ENCODE results near the gene HLA-E. TPM values are rescaled to one million over a fixed set of nuclear protein-coding genes. Genes with fewer than 3 reads are reported as not detected.

Gene HLA-E
- total and polyA plus RNA-seq, 10 of the 15 experiments (the other 5 are each of a cell fraction or from before 2014, with no cell fraction given), result 35.1 to 483 (median 267) TPM

- no peak overlapping the region for H3K27ac ChIP-seq (ENCODE audit: control insufficient read depth, insufficient read depth)
- CTCF ChIA-PET, result no interaction called here
- SMC1A ChIA-PET (ENCODE audit: uncharacterized antibody, unreplicated experiment), result interaction anchor here (1.6 kb wide), 1 partner anchor 21 kb away, joined by 5 read pairs; no protein-coding TSS in a partner anchor
- no peak overlapping the region for H3K4me3 ChIP-seq
- no peak overlapping the region for H3K4me2 ChIP-seq (ENCODE audit: control insufficient read depth, insufficient read depth)
- POLR2A ChIA-PET, result interaction anchor here (0.6 kb wide), 1 partner anchor 15 kb away, joined by 3 read pairs; no protein-coding TSS in a partner anchor
- DNase-seq (ENCODE audit: low read depth, low spot score), result no peak
- TSS peak; percentile 81 for BruUV-seq (replicated peaks)
- no peak for FAIRE-seq
- no peak overlapping the region for H3K9ac ChIP-seq (ENCODE audit: control insufficient read depth, insufficient read depth, low read length)
- 56% methylated on average over 4 of the region's 4 CpGs for WGBS (ENCODE audit: insufficient coverage, insufficient replicate concordance, low lambda C conversion rate, missing lambda C conversion rate)
- H3K4me1 ChIP-seq (ENCODE audit: control insufficient read depth, insufficient read depth, low read length), result peaks cover 22% of the 10 kb centered on the region
- intact Hi-C loops (cut with micrococcal nuclease; ENCODE audit: unreplicated experiment), result no loop called here
- in situ Hi-C loops (cut with MboI), result no loop called here
- no peak overlapping the region for H2AFZ ChIP-seq (ENCODE audit: control insufficient read depth, low read depth, low read length)
- H3K27me3 ChIP-seq (replicated peaks in 1 of 2; ENCODE audit: control insufficient read depth in 2 of 2, insufficient read depth in 2 of 2, low read length in 1 of 2), result no peaks in the 10 kb centered on the region
- no peaks in the 10 kb centered on the region for H4K20me1 ChIP-seq (ENCODE audit: control insufficient read depth, insufficient read depth)
- H3K9me3 ChIP-seq (replicated peaks; ENCODE audit: control insufficient read depth, insufficient read depth, low read length), result peaks cover 4% of the 10 kb centered on the region; the same call in 1 of the 3 replicates
- no peaks in the 10 kb centered on the region for H3K79me2 ChIP-seq (ENCODE audit: control insufficient read depth, insufficient read depth, low read length)
- no peak for ATAC-seq
- RAD21 ChIA-PET (ENCODE audit: unreplicated experiment), result no interaction called here
- TF ChIP-seq, protein P1, sequence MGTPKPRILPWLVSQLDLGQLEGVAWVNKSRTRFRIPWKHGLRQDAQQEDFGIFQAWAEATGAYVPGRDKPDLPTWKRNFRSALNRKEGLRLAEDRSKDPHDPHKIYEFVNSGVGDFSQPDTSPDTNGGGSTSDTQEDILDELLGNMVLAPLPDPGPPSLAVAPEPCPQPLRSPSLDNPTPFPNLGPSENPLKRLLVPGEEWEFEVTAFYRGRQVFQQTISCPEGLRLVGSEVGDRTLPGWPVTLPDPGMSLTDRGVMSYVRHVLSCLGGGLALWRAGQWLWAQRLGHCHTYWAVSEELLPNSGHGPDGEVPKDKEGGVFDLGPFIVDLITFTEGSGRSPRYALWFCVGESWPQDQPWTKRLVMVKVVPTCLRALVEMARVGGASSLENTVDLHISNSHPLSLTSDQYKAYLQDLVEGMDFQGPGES (IDR thresholded peaks at IDR 0.05), result no peak
- H3K36me3 ChIP-seq (ENCODE audit: control insufficient read depth in 2 of 2, insufficient read depth in 2 of 2, low read length in 1 of 2), result no peaks in the 10 kb centered on the region
Observed at GRCh38 chr6:30515106-30515505, 25.8 kb downstream of the HLA-E start.

DNA sequence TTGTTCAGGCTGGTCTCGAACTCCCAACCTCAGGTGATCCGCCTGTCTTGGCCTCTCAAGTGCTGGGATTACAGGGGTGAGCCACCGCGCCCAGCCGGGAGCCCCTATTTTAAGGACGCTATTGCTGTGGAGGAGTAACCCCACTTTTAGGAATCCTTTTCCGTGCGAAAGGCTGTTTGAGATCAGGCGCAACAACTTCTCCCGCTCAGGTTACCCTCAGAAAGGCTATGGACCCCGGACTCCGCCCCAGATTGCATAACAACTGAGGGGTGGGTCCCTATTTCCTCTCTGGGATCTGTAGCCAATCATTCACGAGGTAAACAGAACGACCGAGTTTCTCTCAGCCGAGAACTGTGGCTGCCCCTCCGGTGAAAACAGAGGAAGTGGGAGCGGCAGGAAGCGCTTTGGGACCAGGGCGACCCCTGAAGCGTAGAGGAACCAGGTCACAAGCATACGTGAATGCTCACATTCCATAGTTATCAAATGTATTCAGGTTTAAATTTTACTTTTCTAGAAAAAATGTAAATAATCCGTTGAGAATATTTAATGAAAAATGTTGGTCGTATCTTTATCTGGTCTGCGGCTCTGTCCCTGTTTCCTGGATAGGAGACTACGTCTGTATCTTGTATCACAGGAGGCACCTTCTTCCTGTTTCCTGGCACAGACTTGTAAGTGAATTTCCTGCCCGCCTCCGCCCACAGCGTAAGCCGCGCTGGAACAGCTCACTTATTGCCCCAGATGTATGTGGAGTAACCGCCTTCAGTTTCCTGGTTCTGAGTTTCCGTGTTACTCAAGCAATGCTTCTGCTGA is 26.8 kb downstream of the HLA-E start:
- H3K27ac ChIP-seq (ENCODE audit: control insufficient read depth, insufficient read depth), result peak overlapping the region; percentile 79
- no peaks in the 10 kb centered on the region for H4K20me1 ChIP-seq (ENCODE audit: control insufficient read depth, insufficient read depth)
- peaks cover 4% of the 10 kb centered on the region; the same call in 1 of the 3 replicates for H3K9me3 ChIP-seq (replicated peaks; ENCODE audit: control insufficient read depth, insufficient read depth, low read length)
- peak overlapping the region; percentile 30 for H3K4me2 ChIP-seq (ENCODE audit: control insufficient read depth, insufficient read depth)
- peak overlapping the region; percentile 6 for H2AFZ ChIP-seq (ENCODE audit: control insufficient read depth, low read depth, low read length)
- H3K36me3 ChIP-seq (ENCODE audit: control insufficient read depth in 2 of 2, insufficient read depth in 2 of 2, low read length in 1 of 2), result no peaks in the 10 kb centered on the region
- 2% methylated on average over 33 of the region's 33 CpGs for WGBS (ENCODE audit: insufficient coverage, insufficient replicate concordance, low lambda C conversion rate, missing lambda C conversion rate)
- peak overlapping the region; percentile 68 for H3K9ac ChIP-seq (ENCODE audit: control insufficient read depth, insufficient read depth, low read length)
- no peaks in the 10 kb centered on the region for H3K27me3 ChIP-seq (replicated peaks in 1 of 2; ENCODE audit: control insufficient read depth in 2 of 2, insufficient read depth in 2 of 2, low read length in 1 of 2)
- in situ Hi-C loops (cut with MboI) (no loop called here), intact Hi-C loops (cut with micrococcal nuclease; ENCODE audit: unreplicated experiment) (loop anchor here (2.0 kb wide), 1 partner anchor 17 kb away; no protein-coding TSS in a partner anchor)
- FAIRE-seq (peak; percentile 84), ATAC-seq (peak; percentile 95), DNase-seq (ENCODE audit: low read depth, low spot score) (peak; percentile 92)
- SMC1A ChIA-PET (ENCODE audit: uncharacterized antibody, unreplicated experiment), result interaction anchor here (1.0 to 1.6 kb wide), 4 partner anchors 8 to 31 kb away, joined by 3 to 5 read pairs (median 4); no protein-coding TSS in a partner anchor
- RAD21 ChIA-PET (ENCODE audit: unreplicated experiment), result interaction anchor here (0.7 to 1.4 kb wide), 4 partner anchors 8 to 25 kb away, joined by 4 read pairs; no protein-coding TSS in a partner anchor
- POLR2A ChIA-PET, result interaction anchor here (0.6 to 1.5 kb wide), 13 partner anchors 12 to 1882 kb away, joined by 3 to 8 read pairs (median 4); partner anchors contain the start of gene GTF2H4
- CTCF ChIA-PET, result interaction anchor here (0.7 to 2.1 kb wide), 6 partner anchors 11 to 65 kb away, joined by 3 to 9 read pairs (median 7); no protein-coding TSS in a partner anchor
- TSS peak; percentile 97 for BruUV-seq (replicated peaks)
- H3K4me3 ChIP-seq, result peak overlapping the region; percentile 69
- no peaks in the 10 kb centered on the region for H3K79me2 ChIP-seq (ENCODE audit: control insufficient read depth, insufficient read depth, low read length)
- peaks cover 13% of the 10 kb centered on the region for H3K4me1 ChIP-seq (ENCODE audit: control insufficient read depth, insufficient read depth, low read length)
- TF ChIP-seq NFXL1 (IDR thresholded peaks at IDR 0.05; ENCODE audit: borderline replicate concordance) (no peak), PBX3 (IDR thresholded peaks at IDR 0.05; ENCODE audit: insufficient replicate concordance, low read depth, low read length) (no peak), POLR2AphosphoS2 (IDR thresholded peaks at IDR 0.05; ENCODE audit: low read depth, low read length) (peak; percentile 59; the same call in 1 of the 2 replicates), ESRRA (IDR thresholded peaks at IDR 0.05; ENCODE audit: low read length) (no peak), SPI1 (IDR thresholded peaks at IDR 0.05; ENCODE audit: borderline replicate concordance, insufficient read depth, low read depth, low read length) (peak; percentile 89)

Data from GM12878 (cell line).